HepG2 (cell line): ENCODE measurements around the gene IFNLR1. TPM values are rescaled to one million over a fixed set of nuclear protein-coding genes. Genes with fewer than 3 reads are reported as not detected.

ENCODE experiments used
- ARID2 ChIP-seq: sonication (generic); formaldehyde crosslinking; IDR thresholded peaks from 2 replicates; pipeline ENCODE4 v1.8.1; 2022; ENCODE audit warnings: mild to moderate bottlenecking, missing genetic modification reagents, borderline replicate concordance
- CAMTA2 ChIP-seq: sonication (generic); formaldehyde crosslinking; IDR thresholded peaks from 2 replicates; pipeline ENCODE4 v1.4.0; 2020; ENCODE audit warnings: mild to moderate bottlenecking, missing genetic modification reagents, borderline replicate concordance
- CREB1 ChIP-seq, 2 experiments: fragments of 450-650 bp in 1 of 2; IDR thresholded peaks; 2 replicates each; pipeline ENCODE4 v1.6.1; 2016 to 2017; ENCODE audit warnings: control low read depth in 1 of 2, mild to moderate bottlenecking in 1 of 2, missing compliant biosample characterization in 1 of 2, missing genetic modification characterization in 1 of 2
- HNRNPLL ChIP-seq: fragments of 200-400 bp; formaldehyde crosslinking; IDR thresholded peaks from 2 replicates; pipeline ENCODE4 v1.6.1; 2017; ENCODE audit warnings: mild to moderate bottlenecking, low read depth, low read length; ENCODE audit not compliant: poor library complexity, severe bottlenecking
- MED1 ChIP-seq: sonication (generic); formaldehyde crosslinking; IDR thresholded peaks from 2 replicates; pipeline ENCODE4 v1.4.0; 2020; ENCODE audit warnings: missing genetic modification reagents
- MTF1 ChIP-seq: sonication (generic); formaldehyde crosslinking; IDR thresholded peaks from 2 replicates; pipeline ENCODE4 v1.5.0; 2020; ENCODE audit warnings: missing genetic modification reagents
- NFKB2 ChIP-seq: sonication (generic); formaldehyde crosslinking; IDR thresholded peaks from 2 replicates; pipeline ENCODE4 v1.4.0; 2020; ENCODE audit warnings: missing genetic modification reagents, borderline replicate concordance
- NFYC ChIP-seq: IDR thresholded peaks from 2 replicates; pipeline ENCODE4 v1.6.1; 2016; ENCODE audit warnings: missing genetic modification reagents, missing compliant biosample characterization
- ONECUT2 ChIP-seq: sonication (generic); formaldehyde crosslinking; IDR thresholded peaks from 2 replicates; pipeline ENCODE4 v1.4.0; 2020; ENCODE audit warnings: missing genetic modification reagents
- RNF2 ChIP-seq: fragments of 450-650 bp; conservative IDR thresholded peaks from 2 replicates; pipeline ENCODE4 v1.6.1; 2016; ENCODE audit warnings: low read depth
- SALL1 ChIP-seq: sonication (generic); formaldehyde crosslinking; IDR thresholded peaks from 2 replicates; pipeline ENCODE4 v1.8.0; 2022; ENCODE audit warnings: mild to moderate bottlenecking, missing genetic modification reagents
- SP140L ChIP-seq: sonication (generic); formaldehyde crosslinking; IDR thresholded peaks from 2 replicates; pipeline ENCODE4 v1.4.0; 2020; ENCODE audit warnings: missing genetic modification reagents, borderline replicate concordance
- ZFP36L2 ChIP-seq: sonication (generic); formaldehyde crosslinking; IDR thresholded peaks from 2 replicates; pipeline ENCODE4 v1.4.0; 2020; ENCODE audit warnings: missing genetic modification reagents
- ZFP37 ChIP-seq: sonication (generic); formaldehyde crosslinking; IDR thresholded peaks from 2 replicates; pipeline ENCODE4 v1.4.0; 2020; ENCODE audit warnings: missing genetic modification reagents, borderline replicate concordance
- ZNF589 ChIP-seq: sonication (generic); formaldehyde crosslinking; conservative IDR thresholded peaks from 2 replicates; pipeline ENCODE4 v1.8.0; 2022; ENCODE audit warnings: mild to moderate bottlenecking, moderate library complexity, missing genetic modification reagents
- ZNF619 ChIP-seq: sonication (generic); formaldehyde crosslinking; IDR thresholded peaks from 2 replicates; pipeline ENCODE4 v1.4.0; 2020; ENCODE audit warnings: mild to moderate bottlenecking, missing genetic modification reagents
- ZNF644 ChIP-seq: IDR thresholded peaks from 2 replicates; pipeline ENCODE4 v1.6.1; 2016; ENCODE audit warnings: low read depth
- ZNF790 ChIP-seq: sonication (generic); formaldehyde crosslinking; IDR thresholded peaks from 2 replicates; pipeline ENCODE4 v1.8.0; 2022; ENCODE audit warnings: missing genetic modification reagents, mild to moderate bottlenecking, borderline replicate concordance
- polyA plus RNA-seq, 8 experiments: library from polyadenylated mRNA; depleted of rRNA in 3 of 8; stranded (reverse) in 7 of 8; unstranded in 1 of 8; fragments of >200 nt; fragmentation: Illumina TruSeq in 4 of 8; extraction: Trizol in 4 of 8; gene quantifications; 2 replicates each; pipeline versions ENCODE4 v1.2.1 to v1.2.3, GENCODE V29; 2011 to 2016; ENCODE audit warnings: low read depth in 4 of 8, missing spikeins in 1 of 8, mixed read lengths in 1 of 8; ENCODE audit not compliant: insufficient read depth in 1 of 8
- total RNA-seq, 5 experiments: library from RNA; depleted of rRNA; stranded (reverse); fragments of >200 nt; fragmentation: Illumina TruSeq; extraction: Trizol; gene quantifications; 2 replicates each; pipeline ENCODE4 v1.2.3, GENCODE V29; 2016; ENCODE audit warnings: low read depth in 1 of 5
- TF ChIP-seq, protein P1 (sequence below): IDR thresholded peaks from 2 replicates; pipeline ENCODE4 v1.4.0; 2020; ENCODE audit warnings: mild to moderate bottlenecking, missing genetic modification reagents
- TF ChIP-seq, protein P2 (sequence below): sonication (generic); formaldehyde crosslinking; conservative IDR thresholded peaks from 2 replicates; pipeline ENCODE4 v1.8.1; 2023; ENCODE audit warnings: missing genetic modification reagents
- TF ChIP-seq, protein P3 (sequence below): sonication (generic); formaldehyde crosslinking; IDR thresholded peaks from 2 replicates; pipeline ENCODE4 v1.4.0; 2020; ENCODE audit warnings: missing genetic modification reagents

Gene IFNLR1
- total and polyA plus RNA-seq, 2 of the 13 experiments (the other 11 are each of a cell fraction or from before 2014, with no cell fraction given) = 3.8 to 8.5 TPM

DNA sequence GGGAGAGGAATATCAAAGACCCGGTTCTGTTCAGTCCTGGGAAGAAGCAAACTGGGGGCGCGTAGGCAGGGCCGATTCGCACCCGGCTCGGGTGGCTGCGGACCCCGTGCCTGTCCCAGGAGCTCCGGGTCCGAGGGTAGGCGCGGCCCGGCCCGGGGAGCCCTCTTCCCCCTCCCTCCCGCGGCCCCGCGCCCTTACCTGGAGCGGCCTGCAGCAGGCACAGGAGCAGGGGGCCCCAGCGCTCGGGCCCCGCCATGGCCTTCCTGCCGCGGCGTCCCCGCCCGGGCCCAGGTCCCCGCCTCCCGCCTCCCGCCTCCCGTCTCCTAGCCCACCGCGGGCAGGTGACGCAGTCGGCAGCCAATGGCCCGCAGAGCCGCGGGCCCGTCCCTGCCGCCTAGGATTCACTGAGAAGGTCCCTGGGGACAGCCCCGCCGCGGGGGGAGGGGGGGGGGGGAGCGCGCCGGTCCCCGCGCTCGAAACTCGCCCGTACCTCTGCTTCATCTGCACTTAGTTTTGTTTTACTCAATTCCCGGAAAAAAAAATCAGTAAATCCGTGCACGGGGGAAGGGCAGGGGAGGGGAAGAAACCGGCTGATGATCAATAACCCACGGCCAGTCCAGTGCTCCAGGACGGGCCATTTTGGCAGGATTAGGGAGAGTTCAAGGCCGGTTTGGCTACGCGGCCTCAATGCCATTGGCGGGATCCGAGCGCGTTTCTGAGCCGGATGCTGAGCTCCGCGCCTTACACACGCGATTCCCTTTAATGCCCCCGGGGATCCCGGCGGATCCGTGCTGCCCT is at the start of gene IFNLR1 (continued):
- TF ChIP-seq SALL1 (CRISPR knock-in tag) (peak; percentile 22; the same call in 1 of the 2 replicates), ZFP37 (no peak), ARID2 (CRISPR knock-in tag) (no peak), ZNF644 (CRISPR knock-in tag) (0 out of 2 replicates have a peak, but pooled peaks have one; percentile 10), MTF1 (CRISPR knock-in tag) (no peak), MED1 (peak; percentile 43), SP140L (CRISPR knock-in tag) (no peak), ZNF619 (CRISPR knock-in tag) (no peak), CREB1 (IDR thresholded peaks at IDR 0.05) (no peak), CREB1 (CRISPR knock-in tag; IDR thresholded peaks at IDR 0.05) (peak; percentile 2; the same call in 1 of the 2 replicates), ZNF790 (CRISPR knock-in tag) (0 out of 2 replicates have a peak, but pooled peaks have one; percentile 44), ONECUT2 (CRISPR knock-in tag) (0 out of 2 replicates have a peak, but pooled peaks have one; percentile 42), ZFP36L2 (CRISPR knock-in tag) (no peak), NFYC (CRISPR knock-in tag) (peak; percentile 50), CAMTA2 (CRISPR knock-in tag) (no peak), HNRNPLL (peak; percentile 34), ZNF589 (CRISPR knock-in tag) (no peak; the same call in 1 of the 2 replicates), RNF2 (no peak), NFKB2 (CRISPR knock-in tag) (no peak; the same call in 1 of the 2 replicates)
- TF ChIP-seq, protein P1, sequence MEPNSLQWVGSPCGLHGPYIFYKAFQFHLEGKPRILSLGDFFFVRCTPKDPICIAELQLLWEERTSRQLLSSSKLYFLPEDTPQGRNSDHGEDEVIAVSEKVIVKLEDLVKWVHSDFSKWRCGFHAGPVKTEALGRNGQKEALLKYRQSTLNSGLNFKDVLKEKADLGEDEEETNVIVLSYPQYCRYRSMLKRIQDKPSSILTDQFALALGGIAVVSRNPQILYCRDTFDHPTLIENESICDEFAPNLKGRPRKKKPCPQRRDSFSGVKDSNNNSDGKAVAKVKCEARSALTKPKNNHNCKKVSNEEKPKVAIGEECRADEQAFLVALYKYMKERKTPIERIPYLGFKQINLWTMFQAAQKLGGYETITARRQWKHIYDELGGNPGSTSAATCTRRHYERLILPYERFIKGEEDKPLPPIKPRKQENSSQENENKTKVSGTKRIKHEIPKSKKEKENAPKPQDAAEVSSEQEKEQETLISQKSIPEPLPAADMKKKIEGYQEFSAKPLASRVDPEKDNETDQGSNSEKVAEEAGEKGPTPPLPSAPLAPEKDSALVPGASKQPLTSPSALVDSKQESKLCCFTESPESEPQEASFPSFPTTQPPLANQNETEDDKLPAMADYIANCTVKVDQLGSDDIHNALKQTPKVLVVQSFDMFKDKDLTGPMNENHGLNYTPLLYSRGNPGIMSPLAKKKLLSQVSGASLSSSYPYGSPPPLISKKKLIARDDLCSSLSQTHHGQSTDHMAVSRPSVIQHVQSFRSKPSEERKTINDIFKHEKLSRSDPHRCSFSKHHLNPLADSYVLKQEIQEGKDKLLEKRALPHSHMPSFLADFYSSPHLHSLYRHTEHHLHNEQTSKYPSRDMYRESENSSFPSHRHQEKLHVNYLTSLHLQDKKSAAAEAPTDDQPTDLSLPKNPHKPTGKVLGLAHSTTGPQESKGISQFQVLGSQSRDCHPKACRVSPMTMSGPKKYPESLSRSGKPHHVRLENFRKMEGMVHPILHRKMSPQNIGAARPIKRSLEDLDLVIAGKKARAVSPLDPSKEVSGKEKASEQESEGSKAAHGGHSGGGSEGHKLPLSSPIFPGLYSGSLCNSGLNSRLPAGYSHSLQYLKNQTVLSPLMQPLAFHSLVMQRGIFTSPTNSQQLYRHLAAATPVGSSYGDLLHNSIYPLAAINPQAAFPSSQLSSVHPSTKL = 0 out of 2 replicates have a peak, but pooled peaks have one; percentile 15
- TF ChIP-seq, protein P2, sequence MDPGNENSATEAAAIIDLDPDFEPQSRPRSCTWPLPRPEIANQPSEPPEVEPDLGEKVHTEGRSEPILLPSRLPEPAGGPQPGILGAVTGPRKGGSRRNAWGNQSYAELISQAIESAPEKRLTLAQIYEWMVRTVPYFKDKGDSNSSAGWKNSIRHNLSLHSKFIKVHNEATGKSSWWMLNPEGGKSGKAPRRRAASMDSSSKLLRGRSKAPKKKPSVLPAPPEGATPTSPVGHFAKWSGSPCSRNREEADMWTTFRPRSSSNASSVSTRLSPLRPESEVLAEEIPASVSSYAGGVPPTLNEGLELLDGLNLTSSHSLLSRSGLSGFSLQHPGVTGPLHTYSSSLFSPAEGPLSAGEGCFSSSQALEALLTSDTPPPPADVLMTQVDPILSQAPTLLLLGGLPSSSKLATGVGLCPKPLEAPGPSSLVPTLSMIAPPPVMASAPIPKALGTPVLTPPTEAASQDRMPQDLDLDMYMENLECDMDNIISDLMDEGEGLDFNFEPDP = no peak
- TF ChIP-seq, protein P3, sequence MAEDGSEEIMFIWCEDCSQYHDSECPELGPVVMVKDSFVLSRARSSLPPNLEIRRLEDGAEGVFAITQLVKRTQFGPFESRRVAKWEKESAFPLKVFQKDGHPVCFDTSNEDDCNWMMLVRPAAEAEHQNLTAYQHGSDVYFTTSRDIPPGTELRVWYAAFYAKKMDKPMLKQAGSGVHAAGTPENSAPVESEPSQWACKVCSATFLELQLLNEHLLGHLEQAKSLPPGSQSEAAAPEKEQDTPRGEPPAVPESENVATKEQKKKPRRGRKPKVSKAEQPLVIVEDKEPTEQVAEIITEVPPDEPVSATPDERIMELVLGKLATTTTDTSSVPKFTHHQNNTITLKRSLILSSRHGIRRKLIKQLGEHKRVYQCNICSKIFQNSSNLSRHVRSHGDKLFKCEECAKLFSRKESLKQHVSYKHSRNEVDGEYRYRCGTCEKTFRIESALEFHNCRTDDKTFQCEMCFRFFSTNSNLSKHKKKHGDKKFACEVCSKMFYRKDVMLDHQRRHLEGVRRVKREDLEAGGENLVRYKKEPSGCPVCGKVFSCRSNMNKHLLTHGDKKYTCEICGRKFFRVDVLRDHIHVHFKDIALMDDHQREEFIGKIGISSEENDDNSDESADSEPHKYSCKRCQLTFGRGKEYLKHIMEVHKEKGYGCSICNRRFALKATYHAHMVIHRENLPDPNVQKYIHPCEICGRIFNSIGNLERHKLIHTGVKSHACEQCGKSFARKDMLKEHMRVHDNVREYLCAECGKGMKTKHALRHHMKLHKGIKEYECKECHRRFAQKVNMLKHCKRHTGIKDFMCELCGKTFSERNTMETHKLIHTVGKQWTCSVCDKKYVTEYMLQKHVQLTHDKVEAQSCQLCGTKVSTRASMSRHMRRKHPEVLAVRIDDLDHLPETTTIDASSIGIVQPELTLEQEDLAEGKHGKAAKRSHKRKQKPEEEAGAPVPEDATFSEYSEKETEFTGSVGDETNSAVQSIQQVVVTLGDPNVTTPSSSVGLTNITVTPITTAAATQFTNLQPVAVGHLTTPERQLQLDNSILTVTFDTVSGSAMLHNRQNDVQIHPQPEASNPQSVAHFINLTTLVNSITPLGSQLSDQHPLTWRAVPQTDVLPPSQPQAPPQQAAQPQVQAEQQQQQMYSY (CRISPR knock-in tag) = no peak; the same call in 1 of the 2 replicates
